Activated T-cell treated with anti-CD3 and anti-CD28 coated beads for 24 hours (primary cell): ENCODE data around the gene CDON.
"Not testable (repeated sequence)": the region's sequence is repeated elsewhere in the genome, so short reads cannot be mapped to it uniquely, and the experiment has no call there.

ENCODE experiments used
- DNase-seq: peaks from one replicate; pipeline ENCODE4 v3.0.0-alpha.2; 2020; ENCODE audit warnings: low read depth

The CDON gene

GRCh38 chr11:125924384-125925007 lies 138.2 kb downstream of the CDON start:
- no peak for DNase-seq

GRCh38 chr11:125923633-125924032 lies 139.0 kb downstream of the CDON start:
- DNase-seq, result no peak

- no peak for DNase-seq
These were observed 139.6 kb downstream of the CDON start for GRCh38 chr11:125923012-125923579.

- DNase-seq, result no peak
These were observed 140.5 kb downstream of the CDON start for GRCh38 chr11:125922156-125922555.

GRCh38 chr11:125921042-125921441 lies 141.6 kb downstream of the CDON start:
- no peak for DNase-seq

GRCh38 chr11:125918140-125918840 lies 144.4 kb downstream of the CDON start:
- DNase-seq, result no peak

- no peak for DNase-seq
These were observed 145.9 kb downstream of the CDON start for GRCh38 chr11:125916683-125917347.

- not testable (repeated sequence) for DNase-seq
These were observed 148.1 kb downstream of the CDON start for GRCh38 chr11:125914601-125915000.

GRCh38 chr11:125910226-125910849 lies 152.3 kb downstream of the CDON start:
- DNase-seq, result no peak
